GM18517 (cell line): ENCODE results near the gene ALG9.
A peak's percentile ranks its signal among the peaks of the same experiment; 100 is the strongest.

ENCODE experiments used
- ATAC-seq: cut with Tn5 transposase; IDR thresholded peaks from one replicate; pipeline ENCODE4 v1.9.1; 2021; ENCODE audit warnings: mild to moderate bottlenecking, moderate library complexity; ENCODE audit not compliant: unreplicated experiment

ALG9 gene

DNA sequence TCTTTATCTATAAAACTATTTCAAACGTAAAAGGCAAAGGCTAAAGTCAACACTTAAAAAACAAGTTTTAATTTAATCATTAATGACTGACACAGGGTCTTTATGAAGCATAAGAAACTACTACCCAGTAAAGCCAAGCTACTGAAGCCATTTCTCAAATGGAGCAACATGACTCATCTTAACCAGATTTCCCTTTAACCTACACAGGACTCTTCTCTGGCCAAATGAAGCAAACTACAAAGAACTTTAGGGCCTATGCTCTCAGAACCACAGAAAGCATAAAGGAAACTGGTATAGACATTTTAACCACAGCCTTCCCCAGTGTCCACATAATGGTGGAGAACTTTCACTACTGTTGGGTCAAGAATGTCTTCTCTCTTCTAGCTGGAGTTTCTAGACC is 34.7 kb downstream of the ALG9 start:
- ATAC-seq = no peak

DNA sequence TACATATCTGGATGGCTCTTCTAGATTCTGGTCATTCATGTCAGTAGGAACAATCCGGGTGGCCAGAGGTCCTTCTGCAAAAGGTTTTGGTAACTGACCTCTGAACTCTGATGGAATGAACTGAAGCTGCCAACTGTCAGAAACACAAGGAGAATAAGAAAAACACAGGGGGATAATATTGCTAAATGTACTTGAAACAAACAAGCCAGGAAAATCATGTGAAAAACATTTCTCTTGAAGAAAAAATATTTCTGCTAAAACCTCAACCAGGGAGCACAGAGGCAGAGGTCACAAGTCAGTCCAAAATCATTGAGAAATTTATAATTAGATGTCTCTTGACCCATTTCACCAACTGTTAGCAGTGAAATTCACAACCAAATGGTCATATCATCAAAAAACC is 35.2 kb downstream of the ALG9 start:
- no peak for ATAC-seq

DNA sequence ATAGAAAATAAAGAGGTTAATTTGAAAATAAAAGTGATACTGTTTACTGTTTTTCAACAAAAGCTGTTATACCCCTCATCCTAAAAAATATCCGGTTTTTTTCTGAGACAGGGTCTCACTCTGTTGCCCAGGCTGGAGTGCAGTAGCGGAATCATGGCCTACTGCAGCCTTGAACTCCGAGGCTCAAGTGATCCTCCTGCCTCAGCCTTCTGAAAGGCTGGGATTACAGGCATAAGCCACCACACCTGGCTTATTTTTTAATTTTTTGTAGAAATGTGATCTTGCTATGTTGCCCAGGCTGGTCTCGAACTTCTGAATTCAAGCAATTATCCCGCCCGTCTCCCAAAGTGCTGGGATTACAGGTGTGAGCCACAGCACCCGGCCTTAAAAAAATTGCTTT is 35.7 kb downstream of the ALG9 start:
- no peak for ATAC-seq

DNA sequence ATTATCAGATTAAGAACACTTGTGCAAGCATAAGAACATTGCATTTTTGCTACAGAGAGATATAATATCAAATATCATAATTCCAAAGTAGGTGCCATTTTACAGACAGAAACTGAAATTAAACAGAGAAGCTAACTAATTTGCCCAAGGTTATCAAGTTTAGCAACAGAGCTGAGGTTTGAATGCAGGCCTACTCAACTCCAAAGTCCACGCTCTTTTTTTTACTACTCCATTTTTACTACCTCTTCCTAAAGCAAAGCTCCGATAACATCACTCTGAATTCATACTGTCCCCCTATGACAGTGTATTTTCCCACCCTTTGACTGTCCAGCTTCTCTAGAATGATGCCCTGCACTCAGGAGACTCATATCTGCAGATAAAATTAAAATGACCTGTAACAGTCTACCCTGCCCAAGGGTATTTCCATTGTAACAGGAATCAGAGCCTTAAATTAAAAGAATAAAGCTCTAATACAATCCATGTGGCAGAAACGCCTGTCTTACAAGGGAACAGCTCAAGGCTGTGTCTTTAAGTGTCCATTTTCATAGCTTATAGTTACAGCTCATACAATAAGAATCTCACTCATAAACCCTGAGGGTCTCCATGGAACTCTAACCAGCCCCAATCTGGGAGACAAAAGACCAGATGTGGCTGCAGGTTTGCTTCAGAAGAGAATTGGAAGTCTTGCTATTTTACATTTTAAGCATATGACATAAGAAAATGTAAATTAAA is 36.8 kb downstream of the ALG9 start:
- no peak for ATAC-seq

DNA sequence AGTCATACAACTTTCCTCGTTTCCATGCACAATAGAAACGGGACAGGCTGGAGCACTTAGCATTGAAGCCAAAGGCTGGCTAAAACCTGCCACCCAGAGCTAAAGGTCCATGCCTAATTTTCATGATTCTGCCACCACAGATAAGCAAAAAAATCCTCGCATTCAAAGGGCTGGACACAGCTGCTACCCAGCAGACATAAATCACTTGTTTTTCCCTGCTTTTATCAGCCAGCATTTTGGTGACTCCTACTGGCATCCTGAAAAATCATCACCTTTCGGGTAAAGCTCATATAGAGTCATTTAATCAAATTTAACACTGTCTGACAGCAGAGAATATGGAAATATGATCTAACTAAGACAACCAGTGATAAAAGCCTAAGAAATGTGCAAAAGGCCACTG is 37.9 kb downstream of the ALG9 start:
- ATAC-seq = no peak

DNA sequence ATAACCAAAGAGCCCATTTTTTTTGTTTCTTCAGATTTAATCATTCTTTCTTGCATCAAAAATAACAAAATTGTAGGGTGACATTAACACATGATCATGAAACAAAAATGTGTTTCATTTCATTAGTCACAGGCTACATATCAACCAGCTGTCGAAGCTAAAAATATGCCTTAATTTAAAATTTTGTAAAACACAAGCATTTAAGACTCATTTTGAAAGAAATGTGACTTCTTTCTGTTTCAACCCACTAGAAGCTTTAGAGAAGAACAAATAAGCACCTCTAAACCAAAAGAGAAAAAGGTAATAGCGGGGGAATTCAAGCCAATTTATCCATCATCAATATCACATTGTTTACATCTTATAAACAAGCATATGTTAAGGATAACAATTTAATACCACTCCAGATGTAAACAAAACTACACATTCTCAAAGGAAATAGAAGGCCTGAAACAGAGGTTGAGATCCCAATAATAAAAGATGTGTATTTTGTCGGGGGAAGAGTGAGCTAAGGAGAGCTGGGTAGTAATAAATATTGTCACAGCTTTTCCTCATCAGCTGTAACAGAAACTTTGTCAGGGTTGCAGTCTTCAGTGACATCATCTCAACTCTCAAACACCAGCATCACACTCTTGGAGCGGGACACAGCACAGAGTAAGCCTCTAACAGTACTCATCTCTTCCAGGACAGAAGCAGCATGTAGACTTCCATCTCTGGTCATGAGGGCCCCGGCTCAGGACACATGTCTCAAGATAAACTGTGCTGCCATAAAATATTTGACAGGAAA is 42.0 kb downstream of the ALG9 start:
- ATAC-seq = peak; percentile 86

DNA sequence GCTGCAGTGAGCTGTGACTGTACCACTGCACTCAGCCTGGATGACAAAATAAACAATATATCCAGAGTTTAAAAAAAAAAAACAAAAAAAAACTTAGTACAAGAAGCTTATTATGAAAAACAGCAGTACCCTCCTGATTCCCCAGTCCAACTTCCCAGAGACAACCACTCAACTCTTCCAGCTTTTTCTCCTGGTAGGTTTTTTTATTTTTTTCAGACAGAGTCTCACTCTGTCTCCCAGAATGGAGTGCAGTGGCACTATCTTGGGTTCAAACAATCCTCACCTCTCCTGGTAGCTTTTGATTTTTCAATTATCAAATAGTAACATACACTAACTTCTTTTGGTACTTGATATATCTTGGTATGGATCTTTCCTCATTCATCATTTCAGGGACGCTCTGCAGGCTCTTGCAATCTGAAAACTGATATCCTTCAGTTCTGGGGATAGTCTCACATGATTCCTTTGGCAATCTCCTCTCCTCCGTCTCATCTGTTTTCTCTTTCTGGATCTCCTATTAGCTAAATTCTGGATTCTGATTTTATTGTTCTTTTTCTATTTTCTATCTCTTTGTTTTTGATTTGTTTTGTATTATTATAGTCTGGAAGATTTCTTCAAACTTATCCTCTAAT is 44.9 kb downstream of the ALG9 start:
- no peak for ATAC-seq

DNA sequence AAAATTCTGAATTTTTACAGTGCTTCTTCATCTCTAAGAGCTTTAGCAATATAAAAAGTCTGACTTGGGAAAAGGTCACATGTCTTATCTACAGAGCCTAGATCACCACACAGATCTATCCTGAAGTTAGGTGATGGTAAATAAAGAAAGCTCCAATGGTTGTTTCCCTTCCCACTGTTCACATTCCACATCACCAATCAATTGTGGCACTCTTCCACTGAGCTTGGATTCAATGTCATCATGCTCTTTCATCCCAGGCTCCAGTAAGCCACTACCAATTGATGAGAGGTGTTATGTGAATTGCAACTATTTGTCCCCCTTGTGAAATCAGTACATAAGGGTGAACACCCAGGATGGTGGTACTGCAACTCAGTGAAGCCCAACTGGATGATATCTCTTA is 47.8 kb downstream of the ALG9 start:
- ATAC-seq = no peak

DNA sequence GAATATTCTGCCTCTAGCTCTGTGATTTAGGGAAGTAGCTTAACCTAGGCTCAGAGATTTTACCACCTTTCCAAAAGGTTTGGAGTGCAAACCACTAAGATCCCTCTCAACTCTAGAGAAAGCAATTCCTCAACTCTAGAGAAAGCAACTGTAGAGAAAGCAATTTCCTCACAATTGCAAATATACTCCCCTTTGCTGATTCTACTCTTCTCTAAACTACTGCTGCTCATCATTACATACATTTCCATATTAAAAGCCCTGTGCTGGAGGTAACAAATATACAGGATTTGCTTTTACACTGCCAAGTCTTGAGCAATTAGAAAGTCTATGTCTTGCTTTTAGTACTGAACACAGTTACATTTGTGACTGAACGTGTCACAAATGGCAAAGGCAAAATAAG is 48.2 kb downstream of the ALG9 start:
- ATAC-seq = no peak

DNA sequence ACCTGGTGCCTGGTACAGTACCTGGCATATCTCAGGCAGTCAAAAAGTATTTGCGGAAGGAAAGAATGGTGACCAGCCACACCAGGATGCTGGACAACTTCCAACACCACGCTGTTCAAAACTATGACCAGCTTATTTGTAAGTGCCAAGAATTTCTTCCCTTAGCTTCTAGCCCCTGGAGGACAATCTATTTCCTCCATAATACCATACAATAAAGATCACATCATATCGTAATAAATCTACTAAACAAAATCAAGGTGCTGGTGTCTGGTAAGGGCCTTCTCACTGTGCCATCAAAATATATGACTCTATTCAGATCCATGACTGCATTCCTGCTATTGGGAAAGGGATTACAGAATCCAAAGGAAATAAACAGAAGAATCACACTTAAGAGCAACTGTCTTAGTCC is 51.5 kb downstream of the ALG9 start:
- no peak for ATAC-seq

DNA sequence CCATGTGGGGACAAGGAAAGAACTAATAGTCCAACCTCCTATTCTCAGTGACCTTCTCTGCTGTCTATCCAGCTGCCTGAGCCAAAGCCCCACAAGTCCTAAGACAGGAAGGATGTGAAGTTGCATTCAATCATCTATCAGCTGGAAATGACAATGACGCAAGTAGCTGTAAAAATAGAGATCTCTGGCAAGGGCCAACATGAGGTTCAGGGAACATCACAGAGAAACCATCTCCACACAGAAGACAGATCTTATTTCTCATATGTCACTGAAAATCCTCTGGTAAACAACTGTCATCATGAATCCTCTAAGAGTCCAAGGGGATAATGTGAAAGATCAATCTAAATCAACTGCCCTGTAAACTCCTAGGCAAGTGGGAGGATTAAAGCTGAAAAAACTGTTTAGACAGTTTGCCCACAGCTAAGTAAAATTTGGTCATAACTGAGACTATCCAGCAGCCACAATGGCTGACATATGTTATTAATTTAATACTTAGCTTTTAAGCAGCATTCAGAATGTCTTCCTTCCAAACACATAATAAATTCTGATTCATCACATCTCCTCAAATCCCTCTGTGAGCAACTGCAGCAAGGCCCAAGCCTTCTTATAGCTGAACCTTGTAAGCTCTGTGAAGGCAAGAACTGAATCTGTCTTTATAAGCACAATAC is 52.1 kb downstream of the ALG9 start:
- no peak for ATAC-seq

DNA sequence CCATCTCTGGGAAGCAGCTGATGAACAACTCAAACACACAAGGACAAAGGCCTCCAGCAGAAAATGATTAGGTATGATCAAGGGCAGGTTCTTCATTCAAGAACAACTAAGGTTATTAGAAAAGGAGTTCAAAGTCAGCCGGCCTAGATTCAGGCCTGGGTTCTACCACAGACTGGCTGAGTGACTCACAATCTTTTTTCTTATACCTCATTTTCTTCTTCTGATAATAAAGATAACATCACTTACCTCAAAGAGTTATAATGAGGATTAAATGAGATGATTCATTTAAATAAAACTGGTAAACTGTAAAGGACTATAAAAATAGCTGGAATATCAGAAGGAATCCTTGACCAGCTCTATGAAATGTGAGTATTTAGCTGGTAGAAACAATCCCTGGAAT is 55.9 kb downstream of the ALG9 start:
- no peak for ATAC-seq

DNA sequence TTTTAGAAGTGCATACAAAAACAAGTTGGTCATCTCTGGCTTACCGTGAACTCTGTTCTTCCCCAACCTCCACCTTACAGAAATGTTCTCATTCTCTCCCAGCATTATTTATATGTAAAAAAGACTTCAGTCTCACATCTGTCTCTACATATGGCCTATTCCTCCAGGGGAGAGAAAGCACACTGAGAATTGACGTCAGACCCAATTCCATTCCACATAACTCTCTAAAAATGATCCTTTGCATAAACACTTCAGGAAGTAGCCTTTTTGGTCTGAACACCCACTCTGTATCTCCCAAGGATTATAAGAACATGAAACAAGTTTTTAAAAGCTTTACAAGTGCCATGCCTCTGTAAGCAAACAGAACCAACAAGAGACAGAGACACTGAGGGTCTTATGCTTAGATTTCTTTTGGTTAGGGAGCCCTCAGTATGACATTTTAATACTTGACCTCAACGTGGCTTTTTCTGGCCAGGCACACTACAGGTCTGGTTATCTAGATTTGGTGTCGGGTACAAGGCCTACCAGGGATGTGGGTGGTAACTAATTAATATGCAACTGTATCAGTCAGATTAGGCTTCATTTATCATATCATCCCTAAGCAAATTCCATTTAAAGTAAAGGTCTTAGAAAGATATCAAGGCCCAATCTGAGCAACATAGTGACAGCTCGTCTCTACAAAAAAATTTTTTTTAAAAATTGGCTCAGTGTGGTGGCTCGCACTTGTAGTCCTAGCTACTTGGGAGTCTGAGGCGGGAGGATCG is 56.6 kb downstream of the ALG9 start:
- ATAC-seq = no peak

DNA sequence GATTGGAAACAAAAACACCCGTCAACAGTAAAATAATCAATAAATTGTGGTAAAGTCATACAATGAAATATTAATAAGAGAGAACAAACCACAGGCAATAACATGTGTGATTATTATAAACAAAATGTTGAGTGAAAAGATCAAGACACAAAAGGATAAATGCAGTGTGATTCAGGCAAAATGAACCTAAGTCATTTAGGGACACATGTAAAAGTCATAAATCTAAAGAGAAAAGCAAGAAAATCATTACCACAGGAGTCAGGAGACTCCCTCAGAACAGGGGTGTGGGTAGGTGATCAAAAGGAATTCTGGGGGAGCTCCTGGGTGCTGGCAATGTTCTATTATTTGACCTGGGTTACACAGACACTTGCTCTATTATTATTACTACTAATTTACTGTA is 57.3 kb downstream of the ALG9 start:
- no peak for ATAC-seq

DNA sequence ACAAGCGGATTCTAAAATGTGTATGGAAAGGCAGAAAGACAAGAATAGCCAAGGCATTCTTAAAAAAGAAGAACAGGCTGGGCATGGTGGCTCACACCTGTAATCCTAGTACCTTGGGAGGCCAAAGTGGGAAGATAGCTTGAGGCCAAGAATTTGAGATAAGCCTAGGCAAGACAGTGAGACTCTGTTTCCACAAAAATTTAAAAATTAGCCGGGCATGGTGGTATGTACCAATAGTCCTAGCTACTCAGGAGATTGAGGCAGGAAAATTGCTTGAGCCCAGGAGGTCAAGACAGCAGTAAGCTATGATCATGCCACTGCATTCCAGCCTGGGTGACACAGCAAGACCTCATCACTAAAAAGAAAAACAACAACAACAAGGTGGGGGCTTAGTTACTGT is 59.2 kb downstream of the ALG9 start:
- ATAC-seq = no peak

DNA sequence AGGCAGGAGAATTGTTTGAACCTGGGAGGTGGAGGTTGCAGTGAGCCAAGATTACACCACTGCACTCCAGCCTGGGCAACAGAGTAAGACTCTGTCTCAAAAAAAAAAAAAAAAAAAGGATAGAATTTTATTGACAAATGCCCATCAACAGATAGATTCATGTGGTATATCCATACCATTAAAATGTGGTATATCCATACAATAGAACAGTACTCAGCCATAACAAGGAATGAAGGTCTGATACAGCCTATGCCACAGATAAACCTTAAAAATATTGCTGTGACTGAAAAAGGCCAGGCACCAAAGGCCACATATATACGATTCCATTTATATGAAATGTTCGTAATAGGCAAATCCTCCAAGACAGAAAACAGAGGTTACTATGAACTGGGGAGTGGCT is 59.9 kb downstream of the ALG9 start:
- ATAC-seq = no peak

DNA sequence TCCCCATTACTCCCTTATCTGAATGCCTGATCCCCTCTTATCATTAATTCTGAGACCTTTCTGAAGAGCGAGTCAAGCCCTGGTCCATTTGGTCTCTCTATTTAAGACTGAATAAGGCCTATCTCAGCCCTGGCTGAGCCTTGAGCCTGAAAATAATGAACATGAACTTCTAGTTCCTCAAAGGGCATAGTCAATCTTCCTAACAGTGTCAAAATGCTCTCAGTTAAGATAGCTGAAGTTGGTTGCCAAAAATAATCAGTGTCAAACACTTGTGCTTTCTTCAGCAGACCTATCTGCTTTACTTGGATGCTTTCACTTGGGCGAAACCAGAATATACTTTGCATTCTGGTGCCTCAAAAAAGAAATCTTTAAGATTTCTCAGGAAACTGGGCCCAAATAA is 62.5 kb downstream of the ALG9 start:
- no peak for ATAC-seq

DNA sequence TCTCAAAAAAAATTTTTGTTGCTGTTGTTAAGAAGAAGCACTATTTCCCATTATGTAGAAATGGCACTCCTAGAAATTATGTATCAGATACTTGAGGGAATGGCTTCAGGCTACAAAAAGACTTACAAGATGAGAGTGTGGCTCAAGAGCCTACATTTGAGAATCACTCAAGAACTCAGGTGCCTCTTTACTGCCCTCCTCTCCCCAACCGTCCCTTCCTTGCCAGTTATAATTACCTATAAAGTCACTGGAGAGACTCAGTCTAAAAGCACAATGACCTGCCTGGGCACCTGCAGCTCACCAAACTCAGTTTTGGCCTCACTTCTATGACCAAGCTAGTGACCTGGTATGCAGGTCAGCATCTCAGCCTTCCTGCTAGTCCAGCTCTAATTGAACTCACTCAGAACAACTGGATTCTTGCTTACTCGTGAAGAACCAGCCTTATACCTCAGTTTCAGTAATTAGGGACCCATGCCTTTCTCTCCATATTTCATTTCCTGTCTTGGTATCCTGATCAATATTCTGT is 63.3 kb downstream of the ALG9 start:
- ATAC-seq = no peak

DNA sequence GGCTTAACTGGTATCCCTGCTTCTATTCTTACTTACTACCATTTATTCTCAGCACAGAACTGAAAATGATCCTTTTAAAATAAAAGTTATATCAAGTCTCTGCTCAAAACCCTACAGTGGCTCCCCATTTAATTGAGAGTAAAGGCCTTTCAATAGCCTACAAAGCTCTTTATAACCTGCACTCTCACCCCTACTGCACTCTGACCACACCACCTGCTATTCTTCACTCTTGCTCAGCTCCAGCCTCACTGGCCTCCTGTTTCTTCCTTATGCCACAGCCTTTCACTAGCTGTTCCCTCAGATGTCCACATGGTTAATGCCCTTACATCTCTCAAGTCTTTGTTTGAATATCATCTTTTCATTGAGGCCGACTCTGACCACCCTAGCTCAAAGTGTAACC is 64.3 kb downstream of the ALG9 start:
- no peak for ATAC-seq

DNA sequence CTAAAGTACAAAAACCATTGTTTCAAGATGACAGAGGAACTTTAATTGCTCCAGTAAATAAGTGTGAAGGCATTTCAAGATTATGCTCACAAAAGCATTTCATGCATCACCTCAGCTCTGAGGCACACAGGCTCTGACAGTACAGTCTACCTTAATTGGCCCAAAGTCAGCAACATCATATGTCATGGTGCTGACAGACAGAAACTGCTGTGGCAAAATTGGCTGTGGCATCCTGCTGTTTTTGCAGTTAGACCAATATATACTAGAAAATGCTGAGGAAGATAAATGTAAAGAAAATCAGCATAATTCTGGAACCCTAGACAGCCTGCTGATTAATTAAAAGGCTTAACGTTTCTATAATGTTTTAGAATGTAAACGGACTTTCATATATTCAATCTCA is 70.2 kb downstream of the ALG9 start:
- no peak for ATAC-seq

DNA sequence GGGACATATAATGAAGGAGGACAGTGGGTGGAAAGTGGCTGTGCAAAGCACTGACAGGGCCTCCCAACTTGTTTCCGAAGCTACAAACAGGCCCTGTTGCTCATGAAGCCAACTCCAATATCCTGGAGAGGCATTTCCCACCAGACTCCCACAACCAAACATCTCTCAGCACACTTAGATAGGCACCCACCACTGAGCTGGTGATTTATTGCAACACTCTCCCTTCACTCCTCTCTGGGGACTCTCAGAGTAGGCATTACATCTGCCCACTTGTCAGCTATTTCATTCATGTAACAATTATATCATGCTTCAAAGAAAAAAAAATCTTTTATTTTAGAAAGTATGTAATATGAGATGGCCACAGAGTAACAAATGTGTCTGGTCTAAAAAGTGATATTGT is 73.1 kb downstream of the ALG9 start:
- no peak for ATAC-seq
